ENCODE measurements around the gene DMRT2. TPM values are rescaled to one million over a fixed set of nuclear protein-coding genes. Genes with fewer than 3 reads are reported as not detected.

DMRT2 gene
- total and polyA plus RNA-seq, 12 donors, result 0.03 to 0.30 (median 0.23) TPM; not detected in 5

GRCh38 chr9:1053282-1053621, 3.1 kb downstream of the DMRT2 start:
- Histone ChIP-seq H3K27ac (no peak overlapping the region), H3K9me3 (no peaks in the 10 kb centered on the region), H3K36me3 (no peaks in the 10 kb centered on the region), H3K4me1 (peaks cover 0 to 40% (median 31%) of the 10 kb centered on the region in 9 donors), H3K4me3 (no peak overlapping the region), H3K27me3 (peaks cover 31 to 100% (median 99%) of the 10 kb centered on the region in 7 donors)
- intact Hi-C loops (cut with DNase I), result no loop called here
- WGBS, 2 donors, result 7 to 16% methylated on average over 9 of the region's 9 CpGs
- DNase-seq (no peak), ATAC-seq (no peak)
- TF ChIP-seq CTCF (IDR thresholded peaks at IDR 0.05), result no peak

GRCh38 chr9:1053986-1054425, 3.8 kb downstream of the DMRT2 start:
- ATAC-seq (no peak), DNase-seq (no peak)
- Histone ChIP-seq H3K36me3 (no peaks in the 10 kb centered on the region), H3K27ac (no peak overlapping the region), H3K9me3 (no peaks in the 10 kb centered on the region), H3K27me3 (peaks cover 31 to 100% (median 98%) of the 10 kb centered on the region in 7 donors), H3K4me3 (no peak overlapping the region), H3K4me1 (peaks cover 0 to 35% (median 26%) of the 10 kb centered on the region in 9 donors)
- 14 to 15% methylated on average over 10 of the region's 10 CpGs for WGBS, 2 donors
- intact Hi-C loops (cut with DNase I), result no loop called here
- no peak for TF ChIP-seq CTCF (IDR thresholded peaks at IDR 0.05)

- WGBS, 2 donors, result 27 to 42% methylated on average over 5 of the region's 5 CpGs
- Histone ChIP-seq H3K9me3 (no peaks in the 10 kb centered on the region), H3K4me1 (peaks cover 0 to 28% (median 18%) of the 10 kb centered on the region in 9 donors), H3K27ac (no peak overlapping the region), H3K27me3 (peaks cover 31 to 97% (median 89%) of the 10 kb centered on the region in 7 donors), H3K4me3 (no peak overlapping the region), H3K36me3 (no peaks in the 10 kb centered on the region)
- TF ChIP-seq CTCF (IDR thresholded peaks at IDR 0.05), result no peak
- intact Hi-C loops (cut with DNase I), result no loop called here
- ATAC-seq (no peak), DNase-seq (no peak)
These were observed 5.0 kb downstream of the DMRT2 start for GRCh38 chr9:1055166-1055565.

DNA sequence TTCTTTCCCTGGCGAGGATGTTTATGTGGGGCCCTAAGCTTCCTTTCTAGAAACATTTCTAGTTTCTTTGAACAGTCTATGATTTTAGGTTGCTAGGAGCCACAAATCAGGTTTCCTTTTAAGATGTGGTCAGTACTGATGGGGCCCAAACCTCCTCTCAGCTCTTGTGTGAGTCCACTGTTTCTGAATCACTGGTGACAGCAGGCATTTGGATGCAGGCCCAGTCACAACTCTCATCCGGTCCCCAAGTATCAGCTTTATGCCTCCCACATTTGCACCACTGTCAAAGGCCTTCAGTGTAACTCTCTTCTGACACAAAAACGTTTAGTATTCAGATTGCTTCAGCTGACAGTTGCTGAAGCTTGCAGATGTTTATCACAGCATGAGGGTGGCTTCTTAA, 7.8 kb downstream of the DMRT2 start:
- 37 to 51% methylated on average over 3 of the region's 3 CpGs for WGBS, 2 donors
- Histone ChIP-seq H3K27me3 (peaks cover 15 to 89% (median 69%) of the 10 kb centered on the region in 7 donors), H3K36me3 (no peaks in the 10 kb centered on the region), H3K27ac (no peak overlapping the region), H3K4me1 (peaks cover 0 to 4% (median 0%) of the 10 kb centered on the region in 9 donors), H3K9me3 (no peaks in the 10 kb centered on the region), H3K4me3 (no peak overlapping the region)
- no peak for DNase-seq
- intact Hi-C loops (cut with DNase I), result no loop called here
- TF ChIP-seq CTCF (IDR thresholded peaks at IDR 0.05), result no peak
- ATAC-seq, result no peak
